ENCODE data around the gene XPR1.
A peak's percentile ranks its signal among the peaks of the same experiment; 100 is the strongest.

The XPR1 gene

GRCh38 chr1:180631766-180632325 lies at the start of gene XPR1:
Gene XPR1, plus strand, starts transcription at chr1:180632022. Its CDS starts 180 bp downstream, at chr1:180632202.
- DNase-seq: peak; percentile 98

- no peak for DNase-seq
Measured at GRCh38 chr1:180584869-180585268, 47.0 kb upstream of the XPR1 start.

GRCh38 chr1:180585994-180586359 lies 45.8 kb upstream of the XPR1 start:
- no peak for DNase-seq

- DNase-seq: no peak
Measured at GRCh38 chr1:180586671-180587155, 45.1 kb upstream of the XPR1 start.

GRCh38 chr1:180588121-180588520 lies 43.7 kb upstream of the XPR1 start:
- no peak for DNase-seq

GRCh38 chr1:180590889-180591288 lies 40.9 kb upstream of the XPR1 start:
- no peak for DNase-seq

GRCh38 chr1:180593382-180593781 lies 38.4 kb upstream of the XPR1 start:
- DNase-seq: no peak

- no peak for DNase-seq
Measured at GRCh38 chr1:180594723-180595122, 37.1 kb upstream of the XPR1 start.

GRCh38 chr1:180595966-180596365 lies 35.9 kb upstream of the XPR1 start:
- no peak for DNase-seq

- DNase-seq: no peak
Measured at GRCh38 chr1:180597520-180597919, 34.3 kb upstream of the XPR1 start.

GRCh38 chr1:180598333-180598974 lies 33.4 kb upstream of the XPR1 start:
- no peak for DNase-seq

- DNase-seq: no peak
Measured at GRCh38 chr1:180600343-180600742, 31.5 kb upstream of the XPR1 start.

- DNase-seq: no peak
Measured at GRCh38 chr1:180601512-180601911, 30.3 kb upstream of the XPR1 start.

GRCh38 chr1:180603223-180603849 lies 28.5 kb upstream of the XPR1 start:
- no peak for DNase-seq

GRCh38 chr1:180603850-180604226 lies 28.0 kb upstream of the XPR1 start:
- DNase-seq: no peak

- DNase-seq: no peak
Measured at GRCh38 chr1:180606155-180606554, 25.7 kb upstream of the XPR1 start.

GRCh38 chr1:180609643-180610555 lies 21.9 kb upstream of the XPR1 start:
- DNase-seq: no peak

- DNase-seq: no peak
Measured at GRCh38 chr1:180610556-180611015, 21.2 kb upstream of the XPR1 start.

- no peak for DNase-seq
Measured at GRCh38 chr1:180611016-180611930, 20.5 kb upstream of the XPR1 start.

- no peak for DNase-seq
Measured at GRCh38 chr1:180612632-180613031, 19.2 kb upstream of the XPR1 start.

GRCh38 chr1:180614730-180615129 lies 17.1 kb upstream of the XPR1 start:
- DNase-seq: no peak

All from NCI-H1694 treated with DMSO at 0.1 percent for 48 hours (cell line).